ENCODE data around the gene SEC14L2. TPM values are rescaled to one million over a fixed set of nuclear protein-coding genes. Genes with fewer than 3 reads are reported as not detected.

The SEC14L2 gene
- total RNA-seq, 1 experiment from 2014 or later = 33.5 TPM

DNA sequence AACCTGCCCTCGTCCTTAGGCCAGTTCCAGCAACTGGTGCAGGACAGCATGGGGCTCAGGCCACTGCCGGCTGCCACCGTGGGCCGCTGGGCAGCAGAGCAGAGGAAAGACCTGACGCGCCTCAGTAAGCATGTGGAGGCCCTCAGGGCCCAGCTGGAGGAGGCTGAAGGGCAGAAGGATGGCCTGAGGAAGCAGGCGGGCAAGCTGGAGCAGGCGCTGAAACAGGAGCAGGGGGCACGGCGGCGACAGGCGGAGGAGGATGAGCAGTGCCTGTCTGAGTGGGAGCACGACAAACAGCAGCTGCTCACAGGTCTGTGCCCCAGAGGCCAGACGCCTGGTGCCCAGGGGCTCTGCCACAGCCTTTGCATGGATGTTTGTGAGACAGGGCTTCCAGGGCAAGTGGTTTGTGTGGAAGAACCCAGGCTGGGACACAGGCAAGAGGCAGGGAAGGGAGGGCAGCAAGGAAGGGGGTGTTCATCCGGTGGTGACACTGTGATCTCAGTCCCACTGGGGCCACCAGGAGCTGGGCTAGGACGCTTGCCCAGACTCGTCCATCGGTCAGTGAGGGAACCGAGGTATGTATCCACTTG, 26.1 kb upstream of the SEC14L2 start:
- Histone ChIP-seq H3K4me2 (ENCODE audit: low read length) (no peak overlapping the region), H3K27ac (ENCODE audit: low read depth, low read length) (no peak overlapping the region), H2AFZ (ENCODE audit: low read depth, low read length, poor library complexity, severe bottlenecking) (no peak overlapping the region), H3K9me3 (ENCODE audit: control insufficient read depth in 1 of 2, insufficient read depth in 1 of 2, low read depth in 1 of 2, low read length in 2 of 2) (no peaks in the 10 kb centered on the region), H3K36me3 (ENCODE audit: control insufficient read depth in 1 of 2, insufficient read depth in 2 of 2, low read length in 2 of 2) (no peaks in the 10 kb centered on the region), H3K4me1 (ENCODE audit: control insufficient read depth in 1 of 2, insufficient read depth in 2 of 2, low read length in 2 of 2) (no peaks in the 10 kb centered on the region), H3K27me3 (ENCODE audit: insufficient read depth, low read length) (no peaks in the 10 kb centered on the region), H3K9ac (ENCODE audit: low read length) (no peak overlapping the region), H4K20me1 (ENCODE audit: insufficient read depth) (no peaks in the 10 kb centered on the region), H3K79me2 (ENCODE audit: insufficient read depth, low read length) (no peaks in the 10 kb centered on the region), H3K9me2 (ENCODE audit: insufficient read depth) (no peaks in the 10 kb centered on the region), H3K4me3 (replicated peaks in 1 of 2; ENCODE audit: low read depth in 1 of 2, low read length in 2 of 2) (no peak overlapping the region)
- RAD21 ChIA-PET (ENCODE audit: low non-redundant PET in 1 of 2, low total read pairs in 2 of 2, uncharacterized antibody in 2 of 2, unreplicated experiment in 2 of 2) = no interaction called here
- intact Hi-C loops (cut with micrococcal nuclease) = no loop called here
- CTCF ChIA-PET = no interaction called here
- ATAC-seq (no peak), DNase-seq (ENCODE audit: low read depth, low spot score) (no peak)
- TF ChIP-seq, protein P1, sequence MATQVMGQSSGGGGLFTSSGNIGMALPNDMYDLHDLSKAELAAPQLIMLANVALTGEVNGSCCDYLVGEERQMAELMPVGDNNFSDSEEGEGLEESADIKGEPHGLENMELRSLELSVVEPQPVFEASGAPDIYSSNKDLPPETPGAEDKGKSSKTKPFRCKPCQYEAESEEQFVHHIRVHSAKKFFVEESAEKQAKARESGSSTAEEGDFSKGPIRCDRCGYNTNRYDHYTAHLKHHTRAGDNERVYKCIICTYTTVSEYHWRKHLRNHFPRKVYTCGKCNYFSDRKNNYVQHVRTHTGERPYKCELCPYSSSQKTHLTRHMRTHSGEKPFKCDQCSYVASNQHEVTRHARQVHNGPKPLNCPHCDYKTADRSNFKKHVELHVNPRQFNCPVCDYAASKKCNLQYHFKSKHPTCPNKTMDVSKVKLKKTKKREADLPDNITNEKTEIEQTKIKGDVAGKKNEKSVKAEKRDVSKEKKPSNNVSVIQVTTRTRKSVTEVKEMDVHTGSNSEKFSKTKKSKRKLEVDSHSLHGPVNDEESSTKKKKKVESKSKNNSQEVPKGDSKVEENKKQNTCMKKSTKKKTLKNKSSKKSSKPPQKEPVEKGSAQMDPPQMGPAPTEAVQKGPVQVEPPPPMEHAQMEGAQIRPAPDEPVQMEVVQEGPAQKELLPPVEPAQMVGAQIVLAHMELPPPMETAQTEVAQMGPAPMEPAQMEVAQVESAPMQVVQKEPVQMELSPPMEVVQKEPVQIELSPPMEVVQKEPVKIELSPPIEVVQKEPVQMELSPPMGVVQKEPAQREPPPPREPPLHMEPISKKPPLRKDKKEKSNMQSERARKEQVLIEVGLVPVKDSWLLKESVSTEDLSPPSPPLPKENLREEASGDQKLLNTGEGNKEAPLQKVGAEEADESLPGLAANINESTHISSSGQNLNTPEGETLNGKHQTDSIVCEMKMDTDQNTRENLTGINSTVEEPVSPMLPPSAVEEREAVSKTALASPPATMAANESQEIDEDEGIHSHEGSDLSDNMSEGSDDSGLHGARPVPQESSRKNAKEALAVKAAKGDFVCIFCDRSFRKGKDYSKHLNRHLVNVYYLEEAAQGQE (IDR thresholded peaks at IDR 0.05; ENCODE audit: low read depth) = no peak
- TF ChIP-seq JUND (IDR thresholded peaks at IDR 0.05) = no peak
- TF ChIP-seq ZNF274 (IDR thresholded peaks at IDR 0.05; ENCODE audit: low read depth, low read length) = no peak
- TF ChIP-seq SRF (IDR thresholded peaks at IDR 0.05; ENCODE audit: low read depth) = no peak
- no peak for TF ChIP-seq POLR2AphosphoS5 (IDR thresholded peaks at IDR 0.05; ENCODE audit: low read depth, low read length)
- TF ChIP-seq EZH2phosphoT487 (IDR thresholded peaks at IDR 0.05; ENCODE audit: borderline replicate concordance) = no peak
- TF ChIP-seq POLR2A (IDR thresholded peaks at IDR 0.05; ENCODE audit: borderline replicate concordance, extremely low read depth, insufficient read depth, insufficient read length) = no peak
- no TSS peak for BruUV-seq (replicated peaks)
- POLR2A ChIA-PET = no interaction called here

All from HCT116 (cell line).